CD14-positive monocyte (primary cell): ENCODE results near the gene ZFHX3. TPM values are rescaled to one million over a fixed set of nuclear protein-coding genes. Genes with fewer than 3 reads are reported as not detected.

Source experiments
- DNase-seq, 3 donors: peaks; one replicate each; pipeline ENCODE4 v3.0.0-alpha.2; 2011 to 2022
- H2AFZ ChIP-seq: 2 replicates; pipeline ENCODE4 v1.6.0; 2012; ENCODE audit warnings: mild to moderate bottlenecking, low read depth, low read length, inconsistent platforms; ENCODE audit not compliant: insufficient read depth, poor library complexity, severe bottlenecking
- H3K27ac ChIP-seq, 2 donors: 1 replicate in 1 of 2; 2 replicates in 1 of 2; pipeline ENCODE4 v1.5.1; 2012 to 2013; ENCODE audit warnings: low read length in 2 of 2, control low read depth in 1 of 2, inconsistent platforms in 1 of 2, low read depth in 1 of 2, mild to moderate bottlenecking in 1 of 2
- H3K27me3 ChIP-seq, 2 donors: one replicate each; pipeline versions ENCODE4 v1.6.0 to v1.6.1; 2011 to 2013; ENCODE audit warnings: low read length in 2 of 2; ENCODE audit not compliant: control insufficient read depth in 2 of 2, insufficient read depth in 2 of 2
- H3K36me3 ChIP-seq, 2 donors: replicated peaks in 1 of 2; 1 replicate in 1 of 2; 2 replicates in 1 of 2; pipeline versions ENCODE4 v1.5.1 to v1.6.1; 2012 to 2013; ENCODE audit warnings: low read length in 2 of 2, control low read depth in 1 of 2, inconsistent platforms in 1 of 2, mild to moderate bottlenecking in 1 of 2; ENCODE audit not compliant: insufficient read depth in 2 of 2, control insufficient read depth in 1 of 2
- H3K4me1 ChIP-seq, 2 donors: 1 replicate in 1 of 2; 2 replicates in 1 of 2; pipeline versions ENCODE4 v1.5.1 to v1.6.1; 2012 to 2013; ENCODE audit warnings: low read length in 2 of 2, control low read depth in 1 of 2, inconsistent platforms in 1 of 2, mild to moderate bottlenecking in 1 of 2, moderate library complexity in 1 of 2; ENCODE audit not compliant: insufficient read depth in 2 of 2, control insufficient read depth in 1 of 2
- H3K4me2 ChIP-seq: replicated peaks from 2 replicates; pipeline ENCODE3; 2012; ENCODE audit warnings: low read length, moderate library complexity, mild to moderate bottlenecking; ENCODE audit not compliant: poor library complexity, severe bottlenecking; ENCODE audit errors: extremely low read depth
- H3K4me3 ChIP-seq, 3 experiments: fragments of 200-600 bp in 1 of 3; sonication (generic) in 1 of 3; replicated peaks in 1 of 3; 1 replicate in 2 of 3; 2 replicates in 1 of 3; pipeline ENCODE4 v1.5.1; 2011 to 2013; ENCODE audit warnings: low read length in 3 of 3, mild to moderate bottlenecking in 3 of 3, control low read depth in 2 of 3, low read depth in 2 of 3, inconsistent platforms in 1 of 3, moderate library complexity in 1 of 3
- H3K79me2 ChIP-seq: 2 replicates; pipeline ENCODE4 v1.6.0; 2012; ENCODE audit warnings: mild to moderate bottlenecking, control low read depth, inconsistent platforms, low read length, moderate library complexity; ENCODE audit not compliant: insufficient read depth
- H3K9ac ChIP-seq: 2 replicates; pipeline ENCODE4 v1.6.0; 2017; ENCODE audit warnings: low read length, mild to moderate bottlenecking; ENCODE audit not compliant: insufficient read depth, poor library complexity, severe bottlenecking
- H3K9me3 ChIP-seq, 2 donors: replicated peaks in 1 of 2; 1 replicate in 1 of 2; 2 replicates in 1 of 2; pipeline versions ENCODE4 v1.5.1 to v1.6.1; 2012 to 2013; ENCODE audit warnings: low read length in 2 of 2, control low read depth in 1 of 2; ENCODE audit not compliant: control insufficient read depth in 1 of 2, insufficient read depth in 1 of 2
- H4K20me1 ChIP-seq: 2 replicates; pipeline ENCODE4 v1.6.0; 2012; ENCODE audit warnings: mild to moderate bottlenecking, low read length, control low read depth, moderate library complexity; ENCODE audit not compliant: insufficient read depth
- H3K27ac Mint-ChIP-seq, 7 donors: one replicate each; pipeline ENCODE4 v1.8.0; 2020; ENCODE audit warnings: mild to moderate bottlenecking in 7 of 7, mixed read lengths in 7 of 7, moderate library complexity in 6 of 7, inconsistent platforms in 2 of 7
- H3K27me3 Mint-ChIP-seq, 3 donors: one replicate each; pipeline ENCODE4 v1.8.0; 2021 to 2022; ENCODE audit warnings: low read depth in 3 of 3, mild to moderate bottlenecking in 3 of 3, mixed read lengths in 3 of 3, moderate library complexity in 3 of 3, inconsistent platforms in 1 of 3
- H3K36me3 Mint-ChIP-seq, 2 donors: one replicate each; pipeline ENCODE4 v1.8.0; 2020; ENCODE audit warnings: mixed read lengths in 2 of 2, inconsistent platforms in 1 of 2, mild to moderate bottlenecking in 1 of 2
- H3K4me1 Mint-ChIP-seq: one replicate; pipeline ENCODE4 v1.8.0; 2020; ENCODE audit warnings: mild to moderate bottlenecking, mixed read lengths
- H3K4me3 Mint-ChIP-seq, 2 donors: one replicate each; pipeline ENCODE4 v1.8.0; 2020; ENCODE audit warnings: mild to moderate bottlenecking in 2 of 2, mixed read lengths in 2 of 2, moderate library complexity in 1 of 2
- H3K9me3 Mint-ChIP-seq, 7 donors: one replicate each; pipeline ENCODE4 v1.8.0; 2020 to 2022; ENCODE audit warnings: mixed read lengths in 7 of 7, mild to moderate bottlenecking in 6 of 7, moderate library complexity in 6 of 7, inconsistent platforms in 2 of 7
- CTCF ChIP-seq: fragments of 200-600 bp; IDR thresholded peaks from one replicate; pipeline ENCODE4 v1.8.0; 2022; ENCODE audit warnings: antibody characterized with exemption, mild to moderate bottlenecking
- WGBS: methylation state at CpG from one replicate; pipeline ENCODE4 v1.1.5; 2013; ENCODE audit warnings: missing lambda C conversion rate; ENCODE audit not compliant: insufficient coverage; 5-methylcytosine and 5-hydroxymethylcytosine counted together
- intact Hi-C, 2 donors: fragments of 100-400 bp; cut with micrococcal nuclease; formaldehyde crosslinking; loops; one replicate each; pipeline versions ENCODE4 v1.15.0 to v1.15.1; 2023
- polyA plus RNA-seq, 3 donors: library from polyadenylated mRNA; depleted of rRNA in 1 of 3; unstranded in 2 of 3; stranded (reverse) in 1 of 3; fragments of 300-500 nt in 2 of 3; fragments of >200 nt in 1 of 3; fragmentation: Illumina TruSeq in 2 of 3; gene quantifications; 1 replicate in 2 of 3; 2 replicates in 1 of 3; pipeline ENCODE4 v1.2.3, GENCODE V29; 2012 to 2021

ZFHX3 gene
- polyA plus RNA-seq, 3 donors: 0.42 to 4.2 (median 0.43) TPM

GRCh38 chr16:72979974-72980373, 68.0 kb downstream of the ZFHX3 start:
- H3K9me3 ChIP-seq: no peaks in the 10 kb centered on the region
- intact Hi-C loops: loop anchor here in 1 of 2 donors (5.0 to 10.0 kb wide), 4 partner anchors 38 to 215 kb away; partner anchors contain the start of gene ZFHX3
- WGBS: 100% methylated on average over 3 of the region's 9 CpGs
- H3K4me1 ChIP-seq: peaks cover 30 to 32% of the 10 kb centered on the region in 2 donors
- H3K79me2 ChIP-seq: no peaks in the 10 kb centered on the region
- no peak overlapping the region for H3K4me3 Mint-ChIP-seq
- no peak overlapping the region for H2AFZ ChIP-seq
- no peak overlapping the region for H3K4me3 ChIP-seq
- H3K27ac Mint-ChIP-seq: no peak overlapping the region
- peaks cover 86% of the 10 kb centered on the region for H4K20me1 ChIP-seq
- DNase-seq: no peak
- H3K36me3 Mint-ChIP-seq: peaks cover 0 to 3% of the 10 kb centered on the region in 2 donors
- H3K4me1 Mint-ChIP-seq: peaks cover 43% of the 10 kb centered on the region
- TF ChIP-seq CTCF: no peak
- no peak overlapping the region for H3K9ac ChIP-seq
- H3K27me3 ChIP-seq: no peaks in the 10 kb centered on the region
- H3K9me3 Mint-ChIP-seq: peaks cover 0 to 2% (median 0%) of the 10 kb centered on the region in 7 donors
- no peak overlapping the region for H3K4me2 ChIP-seq
- H3K27me3 Mint-ChIP-seq: peaks cover 0 to 3% (median 0%) of the 10 kb centered on the region in 3 donors
- H3K36me3 ChIP-seq: no peaks in the 10 kb centered on the region
- no peak overlapping the region for H3K27ac ChIP-seq

GRCh38 chr16:72978212-72978611, 69.7 kb downstream of the ZFHX3 start:
- DNase-seq: peak; percentile 28 to 74 (median 42)
- Histone ChIP-seq H3K36me3 (no peaks in the 10 kb centered on the region), H3K9me3 (no peaks in the 10 kb centered on the region), H3K9ac (no peak overlapping the region), H3K79me2 (no peaks in the 10 kb centered on the region), H3K4me3 (no peak overlapping the region), H3K4me1 (peaks cover 30 to 32% of the 10 kb centered on the region in 2 donors), H3K4me2 (peak overlapping the region; percentile 27), H4K20me1 (peaks cover 83% of the 10 kb centered on the region), H2AFZ (no peak overlapping the region), H3K27ac (peak overlapping the region in 1 of 2 donors; percentile 12), H3K27me3 (no peaks in the 10 kb centered on the region)
- H3K36me3 Mint-ChIP-seq: peaks cover 0 to 9% of the 10 kb centered on the region in 2 donors
- intact Hi-C loops: loop anchor here in 1 of 2 donors (5.0 to 10.0 kb wide), 4 partner anchors 36 to 217 kb away; partner anchors contain the start of gene ZFHX3
- H3K27me3 Mint-ChIP-seq: peaks cover 0 to 3% (median 3%) of the 10 kb centered on the region in 3 donors
- H3K27ac Mint-ChIP-seq: peak overlapping the region; percentile 79 to 93 (median 89)
- no peak overlapping the region for H3K4me3 Mint-ChIP-seq
- WGBS: 93% methylated on average over 4 of the region's 7 CpGs
- no peak for TF ChIP-seq CTCF
- no peaks in the 10 kb centered on the region for H3K9me3 Mint-ChIP-seq
- peaks cover 33% of the 10 kb centered on the region for H3K4me1 Mint-ChIP-seq
